Mesenteric fat pad (tissue), 1 donor: ENCODE results near the gene RNF19B. TPM values are rescaled to one million over a fixed set of nuclear protein-coding genes. Genes with fewer than 3 reads are reported as not detected.

ENCODE experiments used
- DNase-seq: peaks from one replicate; pipeline ENCODE4 v3.0.0-alpha.2; 2020; ENCODE audit warnings: low spot score
- total RNA-seq: library from RNA; stranded (reverse); fragmentation: NEBNext Ultra II Directional; extraction: Animal tissue kit (Norgen Biotek cat#: 25700); gene quantifications from one replicate; pipeline ENCODE4 v1.2.1, GENCODE V29; 2021
- donor health status: DM: yes; HTN: yes; CAD: no.

RNF19B gene
- total RNA-seq, 1 donor from 2014 or later = 23.5 TPM

- DNase-seq = no peak
Observed at GRCh38 chr1:32890516-32891240, 73.9 kb downstream of the RNF19B start.

GRCh38 chr1:32889731-32890278, 74.8 kb downstream of the RNF19B start:
- DNase-seq = no peak

- no peak for DNase-seq
Observed at GRCh38 chr1:32888677-32889420, 75.8 kb downstream of the RNF19B start.

- DNase-seq = no peak
Observed at GRCh38 chr1:32888134-32888533, 76.5 kb downstream of the RNF19B start.

GRCh38 chr1:32887623-32888022, 77.0 kb downstream of the RNF19B start:
- DNase-seq = no peak

- DNase-seq = no peak
Observed at GRCh38 chr1:32886828-32887414, 77.7 kb downstream of the RNF19B start.

Other genes starting within 250 kb of the RNF19B start
- gene YARS1, start 147.5 kb downstream of the RNF19B start, total RNA-seq = 125 TPM
- 25.0 TPM for gene S100PBP, start 147.2 kb downstream of the RNF19B start, total RNA-seq
- gene FNDC5, start 93.9 kb downstream of the RNF19B start, total RNA-seq = 0.96 TPM
- not detected for gene HPCA, start 78.3 kb downstream of the RNF19B start, total RNA-seq
- gene TMEM54, start 63.4 kb downstream of the RNF19B start, total RNA-seq = 26.8 TPM
- 159 TPM for gene AK2, start 72.1 kb upstream of the RNF19B start, total RNA-seq
- 2.1 TPM for gene AZIN2, start 116.3 kb upstream of the RNF19B start, total RNA-seq
- gene TRIM62, start 217.2 kb upstream of the RNF19B start, total RNA-seq = 4.4 TPM